Measurements from ENCODE around the gene AQP7. TPM values are rescaled to one million over a fixed set of nuclear protein-coding genes. Genes with fewer than 3 reads are reported as not detected.

The AQP7 gene
- total RNA-seq, 1 donor from 2014 or later = not detected

- DNase-seq (ENCODE audit: low read depth) (no peak), FAIRE-seq (peak; percentile 40)
- Histone ChIP-seq H3K27me3 (ENCODE audit: control insufficient read depth, insufficient read depth, low read length) (no peaks in the 10 kb centered on the region), H3K36me3 (ENCODE audit: control insufficient read depth, insufficient read depth, low read length) (peaks cover 9% of the 10 kb centered on the region), H3K4me3 (ENCODE audit: low read depth, low read length) (peak overlapping the region; percentile 48)
- no peak for TF ChIP-seq CTCF (IDR thresholded peaks at IDR 0.05; ENCODE audit: insufficient read depth, low read length, severe bottlenecking)
Measured at GRCh38 chr9:33446240-33446945, 44.0 kb upstream of the AQP7 start.

GRCh38 chr9:33445389-33446239 is 43.2 kb upstream of the AQP7 start:
- H3K27me3 ChIP-seq (ENCODE audit: control insufficient read depth, insufficient read depth, low read length) = no peaks in the 10 kb centered on the region
- no peak for TF ChIP-seq CTCF (IDR thresholded peaks at IDR 0.05; ENCODE audit: insufficient read depth, low read length, severe bottlenecking)
- FAIRE-seq (no peak), DNase-seq (ENCODE audit: low read depth) (no peak)
- peaks cover 11% of the 10 kb centered on the region for H3K36me3 ChIP-seq (ENCODE audit: control insufficient read depth, insufficient read depth, low read length)
- peak overlapping the region; percentile 48 for H3K4me3 ChIP-seq (ENCODE audit: low read depth, low read length)

GRCh38 chr9:33443464-33444154 is 41.2 kb upstream of the AQP7 start:
- peak; percentile 7 for TF ChIP-seq CTCF (IDR thresholded peaks at IDR 0.05; ENCODE audit: insufficient read depth, low read length, severe bottlenecking)
- FAIRE-seq = peak; percentile 36
- H3K27me3 ChIP-seq (ENCODE audit: control insufficient read depth, insufficient read depth, low read length) = no peaks in the 10 kb centered on the region
- peaks cover 11% of the 10 kb centered on the region for H3K36me3 ChIP-seq (ENCODE audit: control insufficient read depth, insufficient read depth, low read length)
- no peak for DNase-seq (ENCODE audit: low read depth)
- H3K4me3 ChIP-seq (ENCODE audit: low read depth, low read length) = no peak overlapping the region

- FAIRE-seq (no peak), DNase-seq (ENCODE audit: low read depth) (peak; percentile 75)
- no peaks in the 10 kb centered on the region for H3K27me3 ChIP-seq (ENCODE audit: control insufficient read depth, insufficient read depth, low read length)
- no peak overlapping the region for H3K4me3 ChIP-seq (ENCODE audit: low read depth, low read length)
- TF ChIP-seq CTCF (IDR thresholded peaks at IDR 0.05; ENCODE audit: insufficient read depth, low read length, severe bottlenecking) = no peak
- H3K36me3 ChIP-seq (ENCODE audit: control insufficient read depth, insufficient read depth, low read length) = peaks cover 11% of the 10 kb centered on the region
Measured at GRCh38 chr9:33443047-33443446, 40.7 kb upstream of the AQP7 start.

GRCh38 chr9:33442125-33442524 is 39.8 kb upstream of the AQP7 start:
- no peak for DNase-seq (ENCODE audit: low read depth)
- H3K4me3 ChIP-seq (ENCODE audit: low read depth, low read length) = no peak overlapping the region
- FAIRE-seq = no peak

More at GRCh38 chr9:33442125-33442524, 39.8 kb upstream of the AQP7 start:
- TF ChIP-seq CTCF (IDR thresholded peaks at IDR 0.05; ENCODE audit: insufficient read depth, low read length, severe bottlenecking) = no peak
- Histone ChIP-seq H3K36me3 (ENCODE audit: control insufficient read depth, insufficient read depth, low read length) (peaks cover 11% of the 10 kb centered on the region), H3K27me3 (ENCODE audit: control insufficient read depth, insufficient read depth, low read length) (no peaks in the 10 kb centered on the region)
